Body of pancreas (tissue), 4 donors: ENCODE data around the gene DOCK9. TPM values are rescaled to one million over a fixed set of nuclear protein-coding genes. Genes with fewer than 3 reads are reported as not detected.

Experiments used
- ATAC-seq: fragments of 150-250 bp; one replicate; pipeline ENCODE4 v1.9.1; 2016
- DNase-seq, 4 donors: peaks; one replicate each; pipeline ENCODE4 v3.0.0-alpha.2; 2019
- H3K27ac ChIP-seq, 4 donors: fragments of 200-600 bp; sonication (generic); 1 replicate in 3 of 4; 2 replicates in 1 of 4; pipeline versions ENCODE4 v1.5.1 to v1.6.1; 2016 to 2019; ENCODE audit warnings: mild to moderate bottlenecking in 1 of 4, mixed read lengths in 1 of 4, moderate library complexity in 1 of 4
- H3K27me3 ChIP-seq, 2 donors: fragments of 200-600 bp; sonication (generic); one replicate each; pipeline ENCODE4 v1.6.0; 2016; ENCODE audit warnings: mild to moderate bottlenecking in 1 of 2
- H3K36me3 ChIP-seq, 2 donors: fragments of 200-600 bp; sonication (generic); replicated peaks in 1 of 2; 2 replicates each; pipeline ENCODE4 v1.5.1; 2016; ENCODE audit warnings: low read depth in 2 of 2; ENCODE audit not compliant: insufficient read depth in 1 of 2
- H3K4me1 ChIP-seq: fragments of 200-600 bp; sonication (generic); one replicate; pipeline ENCODE4 v1.6.0; 2016
- H3K4me3 ChIP-seq, 2 donors: fragments of 200-600 bp; sonication (generic); 1 replicate in 1 of 2; 2 replicates in 1 of 2; pipeline ENCODE4 v1.5.1; 2016 to 2019
- H3K9me3 ChIP-seq, 3 donors: fragments of 200-600 bp; sonication (generic); 1 replicate in 2 of 3; 2 replicates in 1 of 3; pipeline ENCODE4 v1.5.1; 2016
- CTCF ChIP-seq, 7 experiments: fragments of 450-650 bp in 4 of 7; fragments of 200-600 bp in 3 of 7; sonication (generic) in 3 of 7; IDR thresholded peaks; one replicate each; pipeline ENCODE4 v1.5.1; 2016 to 2019; ENCODE audit warnings: antibody characterized with exemption in 7 of 7
- POLR2A ChIP-seq, 3 donors: fragments of 450-650 bp; IDR thresholded peaks; one replicate each; pipeline ENCODE4 v1.6.1; 2016; ENCODE audit warnings: antibody characterized with exemption in 3 of 3, mild to moderate bottlenecking in 2 of 3
- WGBS, 2 donors: methylation state at CpG; one replicate each; pipeline ENCODE4 v1.1.5; 2017; 5-methylcytosine and 5-hydroxymethylcytosine counted together
- intact Hi-C: fragments of 100-400 bp; cut with DNase I; formaldehyde crosslinking; loops from one replicate; pipeline ENCODE4 v1.15.1; 2023
- total RNA-seq, 2 donors: library from RNA; depleted of rRNA; stranded (reverse); fragments of >200 nt; gene quantifications; one replicate each; pipeline ENCODE4 v1.1.0, GENCODE V29; 2016

DOCK9 gene
- total RNA-seq, 2 donors from 2014 or later: 35.3 to 73.5 TPM

DNA sequence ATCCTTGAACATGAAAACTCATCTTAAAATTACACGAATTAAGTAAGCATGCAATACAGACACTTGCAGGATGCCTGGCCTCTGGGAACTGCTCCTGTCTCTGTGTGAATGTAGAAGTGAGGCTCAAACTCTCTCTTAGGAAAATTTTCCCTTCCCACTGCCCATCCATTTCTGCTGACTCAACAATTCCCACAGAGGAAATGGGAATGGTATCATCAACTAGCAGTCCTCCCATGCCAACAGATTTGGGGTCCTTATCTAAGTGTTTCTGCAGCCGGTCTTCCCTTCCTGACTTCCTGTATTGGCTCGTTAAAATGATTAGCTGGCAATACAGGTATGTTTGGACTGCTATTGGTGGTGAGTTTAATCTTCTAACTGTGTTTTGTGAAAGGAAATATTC is 85.8 kb downstream of the DOCK9 start:
- Histone ChIP-seq H3K4me3 (no peak overlapping the region), H3K36me3 (peaks cover 0 to 2% of the 10 kb centered on the region in 2 donors), H3K27ac (no peak overlapping the region), H3K27me3 (no peaks in the 10 kb centered on the region), H3K4me1 (peaks cover 7% of the 10 kb centered on the region), H3K9me3 (no peaks in the 10 kb centered on the region)
- no peak for DNase-seq
- no peak for ATAC-seq
- intact Hi-C loops: no loop called here
- WGBS, 2 donors: 71 to 73% methylated on average over 3 of the region's 3 CpGs
- TF ChIP-seq CTCF (IDR thresholded peaks at IDR 0.05): no peak
- TF ChIP-seq POLR2A (IDR thresholded peaks at IDR 0.05): no peak

DNA sequence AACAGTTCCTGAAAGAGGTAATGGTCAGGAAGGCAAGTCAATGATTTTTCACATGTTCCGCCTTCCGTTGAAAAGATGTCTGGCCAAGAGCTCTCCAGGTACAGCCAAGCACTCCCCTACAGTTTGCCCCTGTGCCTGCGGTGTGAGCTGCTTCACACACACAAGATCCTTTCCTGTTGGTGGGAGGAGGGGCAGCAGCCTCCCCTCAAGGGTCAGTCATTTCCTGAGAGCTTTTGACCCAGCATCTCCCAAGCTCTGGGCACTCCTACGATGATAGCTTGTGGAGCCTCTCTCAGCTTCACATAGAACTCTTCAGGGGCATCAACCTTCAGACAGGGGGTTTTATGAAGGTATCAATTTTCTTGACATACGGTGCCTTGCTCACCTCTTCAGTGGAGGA is 86.9 kb downstream of the DOCK9 start:
- Histone ChIP-seq H3K4me3 (no peak overlapping the region), H3K9me3 (no peaks in the 10 kb centered on the region), H3K27ac (no peak overlapping the region), H3K27me3 (no peaks in the 10 kb centered on the region), H3K4me1 (no peaks in the 10 kb centered on the region), H3K36me3 (peaks cover 3 to 5% of the 10 kb centered on the region in 2 donors)
- DNase-seq (no peak), ATAC-seq (no peak)
- intact Hi-C loops: no loop called here
- TF ChIP-seq CTCF (IDR thresholded peaks at IDR 0.05) (no peak), POLR2A (IDR thresholded peaks at IDR 0.05) (no peak)
- WGBS, 2 donors: 84 to 88% methylated on average over 5 of the region's 5 CpGs

- no peak for DNase-seq
- intact Hi-C loops: no loop called here
- no peak for ATAC-seq
- Histone ChIP-seq H3K27ac (no peak overlapping the region), H3K9me3 (no peaks in the 10 kb centered on the region), H3K4me3 (no peak overlapping the region), H3K27me3 (no peaks in the 10 kb centered on the region), H3K36me3 (peaks cover 5% of the 10 kb centered on the region in 2 donors), H3K4me1 (no peaks in the 10 kb centered on the region)
- 78 to 83% methylated on average over 8 of the region's 8 CpGs for WGBS, 2 donors
- no peak for TF ChIP-seq CTCF (IDR thresholded peaks at IDR 0.05)
- no peak for TF ChIP-seq POLR2A (IDR thresholded peaks at IDR 0.05)
Observed at GRCh38 chr13:98890186-98890585, 87.7 kb downstream of the DOCK9 start.

DNA sequence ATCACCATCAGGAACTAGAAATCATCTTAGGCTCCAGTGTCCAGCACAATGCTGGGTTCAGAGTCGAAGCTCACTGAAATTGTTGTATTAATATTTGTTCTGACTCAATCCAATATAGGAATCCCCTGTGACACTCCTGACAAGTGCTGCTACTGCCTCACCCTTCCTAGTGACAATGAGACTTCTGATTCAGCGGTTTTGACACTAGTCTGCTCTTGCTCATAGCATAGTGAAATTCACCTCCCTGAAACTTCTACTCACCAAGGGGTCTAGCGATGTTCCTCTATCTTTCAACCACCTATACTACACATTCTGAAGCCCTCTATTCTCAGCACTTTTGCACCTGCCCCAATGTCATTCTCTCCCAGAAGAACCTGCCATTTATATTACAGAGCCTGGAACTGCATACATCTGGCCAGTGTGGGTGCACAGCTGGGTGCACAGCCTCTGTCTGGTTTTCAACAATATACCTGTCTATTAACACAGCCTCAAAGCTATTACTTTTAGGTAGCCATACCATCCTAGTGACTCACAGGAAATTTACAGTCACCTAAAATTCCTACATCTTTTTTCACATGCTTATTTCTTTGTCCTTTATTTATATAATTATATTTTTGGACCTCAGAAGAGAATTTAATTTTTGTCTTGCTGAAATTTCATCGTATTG is 88.3 kb downstream of the DOCK9 start:
- WGBS, 2 donors: 87 to 88% methylated on average over 4 of the region's 4 CpGs
- Histone ChIP-seq H3K36me3 (peaks cover 5% of the 10 kb centered on the region in 2 donors), H3K27me3 (no peaks in the 10 kb centered on the region), H3K4me3 (no peak overlapping the region), H3K27ac (no peak overlapping the region), H3K9me3 (no peaks in the 10 kb centered on the region), H3K4me1 (no peaks in the 10 kb centered on the region)
- DNase-seq (no peak), ATAC-seq (no peak)
- TF ChIP-seq CTCF (IDR thresholded peaks at IDR 0.05) (no peak), POLR2A (IDR thresholded peaks at IDR 0.05) (no peak)
- intact Hi-C loops: no loop called here

- H3K4me3 ChIP-seq: no peak overlapping the region
- DNase-seq (no peak), ATAC-seq (no peak)
- no peaks in the 10 kb centered on the region for H3K4me1 ChIP-seq
- 53 to 59% methylated on average over 3 of the region's 3 CpGs for WGBS, 2 donors
- no peaks in the 10 kb centered on the region for H3K9me3 ChIP-seq
- H3K27me3 ChIP-seq: no peaks in the 10 kb centered on the region
- H3K36me3 ChIP-seq: peaks cover 5% of the 10 kb centered on the region in 2 donors
- no peak for TF ChIP-seq CTCF (IDR thresholded peaks at IDR 0.05)
- TF ChIP-seq POLR2A (IDR thresholded peaks at IDR 0.05): no peak
- H3K27ac ChIP-seq: no peak overlapping the region
- intact Hi-C loops: no loop called here
Observed at GRCh38 chr13:98888890-98889279, 89.0 kb downstream of the DOCK9 start.
